GM23338 (cell line): ENCODE results near the gene RBM12. TPM values are rescaled to one million over a fixed set of nuclear protein-coding genes. Genes with fewer than 3 reads are reported as not detected.

ENCODE experiments used
- ATAC-seq: fragments of 200-7000 bp; cut with Tn5 transposase; 3 replicates; pipeline ENCODE4 v1.9.1; 2020
- DNase-seq: peaks from one replicate; pipeline ENCODE4 v3.0.0-alpha.2; 2015; ENCODE audit warnings: low spot score
- H2AFZ ChIP-seq: fragments of 200-600 bp; sonication (generic); 2 replicates; pipeline ENCODE4 v1.8.0; 2016; ENCODE audit warnings: antibody characterized with exemption, mild to moderate bottlenecking, moderate library complexity
- H3F3A ChIP-seq: fragments of 200-600 bp; sonication (generic); replicated peaks from 2 replicates; pipeline ENCODE4 v1.8.0; 2017; ENCODE audit warnings: antibody characterized with exemption, mixed run types, low read depth
- H3K27ac ChIP-seq: fragments of 200-600 bp; sonication (generic); 2 replicates; pipeline ENCODE4 v1.6.1; 2016; ENCODE audit warnings: low read depth
- H3K27me3 ChIP-seq: fragments of 200-600 bp; sonication (generic); 2 replicates; pipeline ENCODE4 v1.8.0; 2016; ENCODE audit warnings: mild to moderate bottlenecking, mixed run types, moderate library complexity; ENCODE audit not compliant: insufficient read depth
- H3K36me3 ChIP-seq: fragments of 200-600 bp; sonication (generic); 2 replicates; pipeline ENCODE4 v1.8.0; 2016; ENCODE audit warnings: mild to moderate bottlenecking; ENCODE audit not compliant: insufficient read depth
- H3K4me1 ChIP-seq: fragments of 200-600 bp; sonication (generic); 2 replicates; pipeline ENCODE4 v1.8.0; 2016; ENCODE audit warnings: mild to moderate bottlenecking, moderate library complexity; ENCODE audit not compliant: insufficient read depth
- H3K4me2 ChIP-seq: fragments of 200-600 bp; sonication (generic); 2 replicates; pipeline ENCODE4 v1.7.1; 2017; ENCODE audit warnings: mixed run types
- H3K4me3 ChIP-seq: fragments of 200-600 bp; sonication (generic); 2 replicates; pipeline ENCODE4 v1.6.1; 2016; ENCODE audit warnings: mixed run types
- H3K79me2 ChIP-seq: fragments of 200-600 bp; sonication (generic); replicated peaks from 2 replicates; pipeline ENCODE4 v1.8.0; 2017; ENCODE audit warnings: mild to moderate bottlenecking; ENCODE audit not compliant: insufficient read depth
- H3K9me2 ChIP-seq: fragments of 200-600 bp; sonication (generic); 2 replicates; pipeline ENCODE4 v1.8.0; 2017; ENCODE audit not compliant: insufficient read depth
- H4K20me1 ChIP-seq: fragments of 200-600 bp; sonication (generic); replicated peaks from 2 replicates; pipeline ENCODE4 v1.8.0; 2017; ENCODE audit warnings: mild to moderate bottlenecking; ENCODE audit not compliant: insufficient read depth
- H3K27ac Mint-ChIP-seq: 2 replicates; pipeline ENCODE4 v1.8.0; 2020; ENCODE audit warnings: inconsistent platforms, mild to moderate bottlenecking, moderate library complexity, mixed read lengths
- H3K27me3 Mint-ChIP-seq: 3 replicates; pipeline ENCODE4 v1.8.0; 2022; ENCODE audit warnings: low read depth, mild to moderate bottlenecking, moderate library complexity, mixed read lengths, inconsistent platforms; ENCODE audit not compliant: insufficient read depth, poor library complexity
- H3K36me3 Mint-ChIP-seq: 3 replicates; pipeline ENCODE4 v1.8.0; 2021; ENCODE audit warnings: low read depth, mild to moderate bottlenecking, inconsistent platforms, moderate library complexity, mixed read lengths
- H3K4me1 Mint-ChIP-seq: 3 replicates; pipeline ENCODE4 v1.8.0; 2020; ENCODE audit warnings: mild to moderate bottlenecking, inconsistent platforms, mixed read lengths
- H3K4me3 Mint-ChIP-seq: 3 replicates; pipeline ENCODE4 v1.8.0; 2021; ENCODE audit warnings: moderate library complexity, mild to moderate bottlenecking, inconsistent platforms, mixed read lengths
- H3K9me3 Mint-ChIP-seq: 3 replicates; pipeline ENCODE4 v1.8.0; 2020; ENCODE audit warnings: moderate library complexity, mild to moderate bottlenecking, inconsistent platforms, mixed read lengths
- CREB1 ChIP-seq: fragments of 250-450 bp; sonication (Bioruptor Pico); IDR thresholded peaks from 2 replicates; pipeline ENCODE4 v1.5.0; 2020; ENCODE audit warnings: low read depth, mild to moderate bottlenecking, moderate library complexity
- CTCF ChIP-seq, 2 experiments: fragments of 200-600 bp in 1 of 2; sonication (generic) in 1 of 2; conservative IDR thresholded peaks; 2 replicates each; pipeline versions ENCODE4 v1.5.1 to v1.6.1; 2016 to 2017; ENCODE audit warnings: antibody characterized with exemption in 2 of 2, low read depth in 2 of 2, mild to moderate bottlenecking in 2 of 2, moderate library complexity in 1 of 2
- EZH2phosphoT487 ChIP-seq: fragments of 200-600 bp; sonication (generic); IDR thresholded peaks from one replicate; pipeline ENCODE4 v1.8.1; 2018; ENCODE audit warnings: antibody characterized with exemption; ENCODE audit not compliant: unreplicated experiment
- JUNB ChIP-seq: IDR thresholded peaks from one replicate; pipeline ENCODE4 v1.6.1; 2016; ENCODE audit warnings: antibody characterized with exemption; ENCODE audit not compliant: unreplicated experiment
- NANOG ChIP-seq: IDR thresholded peaks from 2 replicates; pipeline ENCODE4 v1.6.1; 2016; ENCODE audit warnings: antibody characterized with exemption, borderline replicate concordance
- REST ChIP-seq: IDR thresholded peaks from one replicate; pipeline ENCODE4 v1.6.1; 2018; ENCODE audit warnings: antibody characterized with exemption; ENCODE audit not compliant: unreplicated experiment
- STAT1 ChIP-seq: IDR thresholded peaks from one replicate; pipeline ENCODE4 v1.6.1; 2016; ENCODE audit warnings: antibody characterized with exemption; ENCODE audit not compliant: unreplicated experiment
- ZNF114 ChIP-seq: fragments of 250-450 bp; sonication (Bioruptor Pico); IDR thresholded peaks from 2 replicates; pipeline ENCODE4 v1.5.0; 2020; ENCODE audit warnings: mild to moderate bottlenecking, moderate library complexity
- ZNF462 ChIP-seq: fragments of 250-450 bp; sonication (Bioruptor Pico); IDR thresholded peaks from 2 replicates; pipeline ENCODE4 v1.5.0; 2020; ENCODE audit warnings: mild to moderate bottlenecking, moderate library complexity
- polyA plus RNA-seq: library from polyadenylated mRNA; unstranded; fragments of >200 nt; fragmentation: Nextera tagmentation; extraction: Ambion mirVana; gene quantifications from 2 replicates; pipeline ENCODE4 v1.2.1, GENCODE V29; 2016
- total RNA-seq: library from RNA; depleted of rRNA; stranded (reverse); fragments of >200 nt; shearing (Covaris generic); gene quantifications from 2 replicates; pipeline ENCODE4 v1.2.3, GENCODE V29; 2014

RBM12 gene
- total and polyA plus RNA-seq, 2 experiments from 2014 or later: 22.3 to 82.2 TPM

- Histone ChIP-seq H3K27ac (no peak overlapping the region), H2AFZ (no peak overlapping the region), H3F3A (peaks cover 30% of the 10 kb centered on the region), H3K27me3 (no peaks in the 10 kb centered on the region), H3K4me2 (no peak overlapping the region), H3K4me3 (no peak overlapping the region), H3K36me3 (peaks cover 4% of the 10 kb centered on the region; the same call in 1 of the 2 replicates), H3K79me2 (peaks cover 11% of the 10 kb centered on the region), H3K9me2 (no peaks in the 10 kb centered on the region), H4K20me1 (no peaks in the 10 kb centered on the region; the same call in 1 of the 2 replicates), H3K4me1 (peaks cover 12% of the 10 kb centered on the region)
- Mint-ChIP-seq H3K27ac (no peak overlapping the region), H3K9me3 (no peaks in the 10 kb centered on the region), H3K4me3 (no peak overlapping the region), H3K36me3 (peaks cover 15% of the 10 kb centered on the region), H3K4me1 (peaks cover 17% of the 10 kb centered on the region), H3K27me3 (peaks cover 6% of the 10 kb centered on the region)
- DNase-seq: no peak
- TF ChIP-seq CREB1 (CRISPR knock-in tag) (no peak), REST (no peak), STAT1 (no peak), ZNF114 (CRISPR knock-in tag) (no peak), CTCF (conservative IDR thresholded peaks at IDR 0.05; ENCODE audit: low read depth in 2 of 2) (no peak), EZH2phosphoT487 (no peak), ZNF462 (CRISPR knock-in tag) (no peak), JUNB (no peak), NANOG (no peak)
- ATAC-seq: no peak
Observed at GRCh38 chr20:35695978-35696377, 31.3 kb upstream of the RBM12 start.
